NCI-H2107 treated with DMSO at 0.1 percent for 48 hours (cell line): ENCODE results near the gene KIAA1328.
"Not testable (repeated sequence)": the region's sequence is repeated elsewhere in the genome, so short reads cannot be mapped to it uniquely, and the experiment has no call there.

Source experiments
- DNase-seq: peaks from one replicate; lab custom pipeline; 2025; ENCODE audit not compliant: unreplicated experiment; lab: John Stamatoyannopoulos, UW

KIAA1328 gene

DNA sequence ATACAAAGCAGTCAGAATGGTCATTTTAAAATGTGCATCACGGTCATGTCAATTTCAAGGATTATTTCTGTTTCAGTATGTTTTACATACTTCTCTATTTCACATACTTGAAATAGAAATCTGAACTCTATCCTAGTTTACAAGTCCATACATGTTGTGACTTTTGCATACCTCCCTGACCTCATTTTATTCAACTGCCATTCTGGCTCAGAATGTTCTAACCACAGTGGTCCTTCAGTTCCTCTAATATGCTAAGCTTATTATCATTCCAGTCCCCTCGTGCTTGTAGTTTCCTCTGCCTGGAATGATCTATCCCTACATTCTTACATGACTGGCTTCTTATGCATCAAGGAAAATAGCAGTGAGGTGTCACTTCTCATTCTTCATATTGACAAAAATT lies 295.6 kb downstream of the KIAA1328 start:
- DNase-seq, result no peak

DNA sequence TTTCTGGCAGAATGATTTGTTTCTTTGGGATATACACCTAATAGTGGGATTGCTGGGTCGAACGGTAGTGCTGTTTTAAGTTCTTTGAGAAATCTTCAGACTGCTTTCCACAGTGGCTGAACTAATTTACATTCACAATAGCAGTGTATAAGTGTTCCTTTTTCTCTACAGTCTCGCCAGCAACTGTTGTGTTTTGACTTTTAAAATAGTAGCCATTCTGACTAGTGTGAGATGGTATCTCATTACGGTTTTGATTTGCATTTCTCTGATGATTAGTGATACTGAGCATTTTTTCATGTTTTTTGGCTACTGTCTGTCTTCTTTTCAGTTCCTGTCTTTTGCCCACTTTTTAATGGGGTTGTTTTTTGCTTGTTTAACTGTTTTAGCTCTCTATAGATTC lies 306.2 kb downstream of the KIAA1328 start:
- no peak for DNase-seq

DNA sequence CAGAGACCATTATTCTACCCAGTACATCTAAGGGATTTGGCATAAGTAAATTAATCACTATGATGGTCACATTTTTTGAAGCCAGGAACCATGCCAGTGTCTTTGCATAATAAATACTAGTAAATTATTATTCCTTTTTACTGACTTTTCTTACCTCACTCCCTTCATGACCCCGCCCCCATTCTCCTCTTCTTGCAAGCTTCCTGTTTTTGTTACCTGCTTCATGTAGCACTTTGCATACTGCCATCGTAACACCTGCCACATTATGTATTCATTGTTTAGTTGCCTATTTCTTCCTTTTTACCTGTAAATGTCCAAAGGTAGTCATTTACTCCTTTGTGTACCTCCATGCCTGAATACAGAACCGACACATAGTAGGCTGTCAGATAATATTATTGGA lies 309.5 kb downstream of the KIAA1328 start:
- DNase-seq, result no peak

DNA sequence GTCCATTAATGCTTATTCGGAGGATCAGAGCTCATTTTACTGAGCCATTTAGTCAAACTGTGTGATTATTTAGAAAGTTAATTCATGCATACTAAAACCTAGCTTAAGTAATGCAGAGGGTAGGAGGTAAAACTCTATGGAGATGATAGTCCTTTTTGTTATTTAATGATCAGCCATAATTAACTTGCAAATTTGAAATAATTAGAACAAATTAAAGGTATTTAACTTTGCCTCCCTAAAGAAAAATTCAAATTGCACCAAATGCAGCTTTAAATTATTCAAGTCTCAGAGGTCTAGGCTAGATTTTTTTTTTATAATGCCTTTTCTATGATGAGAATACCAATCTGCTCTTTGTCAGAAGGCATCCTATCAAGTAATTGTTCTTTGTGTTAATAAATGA lies 310.9 kb downstream of the KIAA1328 start:
- no peak for DNase-seq

DNA sequence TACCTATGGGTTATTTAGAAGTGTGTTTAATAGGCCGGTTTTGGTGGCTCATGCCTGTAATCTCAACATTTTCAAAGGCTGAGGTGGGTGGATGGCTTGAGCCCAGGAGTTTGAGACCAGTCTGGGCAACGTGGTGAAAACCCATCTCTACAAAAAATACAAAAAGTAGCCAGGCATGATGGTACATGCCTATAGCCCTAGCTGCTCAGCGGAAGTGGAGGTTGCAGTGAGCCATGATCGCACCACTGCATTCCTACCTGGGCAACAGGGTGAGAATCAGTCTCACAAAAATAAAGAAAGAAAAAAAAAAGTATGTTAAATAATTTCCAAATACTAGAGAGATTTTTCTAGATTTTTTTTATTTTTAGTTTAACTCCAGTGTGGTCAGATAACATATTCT lies 316.0 kb downstream of the KIAA1328 start:
- DNase-seq, result no peak

DNA sequence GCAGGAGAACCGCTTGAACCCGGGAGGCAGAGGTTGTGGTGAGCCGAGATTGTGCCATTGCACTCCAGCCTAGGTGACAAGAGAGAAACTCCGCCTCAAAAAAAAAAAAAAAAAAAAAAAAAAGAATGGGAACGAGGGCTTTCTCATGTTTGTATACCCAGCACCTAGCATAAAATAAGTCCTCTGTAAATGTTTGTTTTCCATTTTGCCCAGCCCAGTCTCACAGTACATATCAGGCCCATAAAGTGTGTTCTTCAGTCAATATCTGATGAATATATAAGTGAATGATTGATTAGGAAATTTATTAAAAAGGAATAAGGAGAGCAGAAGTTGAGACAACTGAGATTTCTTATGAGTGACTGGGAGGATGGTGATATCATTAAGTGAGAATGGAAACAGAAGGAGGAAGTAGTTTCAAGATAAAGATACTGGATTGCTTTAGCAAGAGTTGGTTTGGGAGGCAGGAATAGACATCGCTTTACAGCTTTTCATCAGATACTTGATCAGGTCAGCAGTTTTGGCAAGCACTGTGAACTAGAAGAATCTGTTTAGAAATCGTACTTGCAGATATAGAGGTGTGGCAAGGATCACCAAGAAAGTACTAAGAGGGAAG lies 327.5 kb downstream of the KIAA1328 start:
- no peak for DNase-seq

DNA sequence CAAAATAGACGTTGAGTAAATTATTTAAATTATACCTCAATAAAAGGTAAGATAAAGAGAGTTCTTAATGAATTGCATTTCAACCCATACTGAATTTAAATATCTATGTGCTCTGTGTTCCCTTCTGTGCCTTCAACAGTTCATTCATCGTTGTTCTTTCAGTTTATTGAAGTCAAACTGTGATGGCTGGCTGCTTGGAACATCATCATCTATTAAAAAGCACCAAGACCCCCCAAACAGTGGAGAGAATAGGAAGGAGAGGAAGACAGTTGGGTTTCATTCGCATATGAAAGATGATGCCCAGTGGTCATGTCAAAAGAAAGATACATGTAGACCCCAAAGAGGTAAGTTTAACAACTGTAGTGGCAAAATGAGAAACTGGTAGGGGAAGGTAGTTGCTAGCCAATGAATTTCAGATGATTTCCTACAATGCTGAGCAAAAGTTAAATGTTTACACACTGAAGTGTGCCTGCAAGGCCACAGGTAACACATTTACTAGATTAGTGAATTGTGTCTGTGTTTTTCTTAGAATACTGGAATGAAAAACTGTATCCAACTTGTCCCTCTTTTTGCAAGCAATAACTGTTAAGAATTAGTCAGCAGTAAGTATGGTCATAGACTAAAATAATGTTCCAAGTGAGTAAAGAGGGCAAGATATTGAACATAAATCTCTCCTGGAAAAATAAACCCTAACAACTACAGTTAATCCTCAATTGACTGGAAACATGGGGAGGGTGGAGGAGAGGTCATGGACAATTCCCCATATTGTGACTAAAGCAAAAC lies 331.3 kb downstream of the KIAA1328 start:
- no peak for DNase-seq

DNA sequence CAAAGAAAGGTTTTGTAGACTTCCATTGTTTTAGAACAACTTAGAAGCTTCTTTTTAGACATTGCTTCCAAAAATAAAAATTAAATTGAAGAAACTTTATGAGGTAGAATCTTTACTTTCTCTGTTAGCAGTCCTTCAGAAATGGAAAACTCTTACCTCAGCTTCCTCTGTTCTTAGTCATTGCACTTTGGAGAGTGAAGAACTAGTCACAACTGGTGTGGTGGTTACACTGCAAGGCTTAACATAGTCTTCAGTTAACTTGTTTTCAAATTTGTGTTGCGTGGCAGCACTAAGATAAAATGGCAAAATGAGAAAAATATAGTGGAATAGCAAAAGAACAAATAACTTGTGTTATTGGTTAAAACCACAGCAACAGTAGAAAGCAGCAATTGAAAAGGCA lies 332.6 kb downstream of the KIAA1328 start:
- DNase-seq, result no peak

DNA sequence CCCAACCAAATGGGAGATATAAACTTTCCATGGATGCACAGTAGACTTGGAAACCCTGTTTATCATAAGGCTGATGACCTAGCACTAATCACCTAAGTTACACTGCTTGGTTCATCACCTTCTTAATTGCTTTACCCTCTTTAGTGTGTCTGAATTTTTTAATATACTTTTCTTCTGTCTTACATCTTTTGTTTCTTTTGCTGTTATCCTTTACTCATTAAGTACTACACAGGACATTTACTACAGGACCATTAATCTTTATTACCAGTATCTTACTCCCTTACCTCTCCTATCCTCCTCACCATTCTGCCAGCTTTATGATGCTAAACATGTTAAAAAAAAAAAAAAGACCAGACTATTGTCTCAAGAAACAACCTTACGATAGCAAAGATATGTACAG lies 333.6 kb downstream of the KIAA1328 start:
- no peak for DNase-seq

DNA sequence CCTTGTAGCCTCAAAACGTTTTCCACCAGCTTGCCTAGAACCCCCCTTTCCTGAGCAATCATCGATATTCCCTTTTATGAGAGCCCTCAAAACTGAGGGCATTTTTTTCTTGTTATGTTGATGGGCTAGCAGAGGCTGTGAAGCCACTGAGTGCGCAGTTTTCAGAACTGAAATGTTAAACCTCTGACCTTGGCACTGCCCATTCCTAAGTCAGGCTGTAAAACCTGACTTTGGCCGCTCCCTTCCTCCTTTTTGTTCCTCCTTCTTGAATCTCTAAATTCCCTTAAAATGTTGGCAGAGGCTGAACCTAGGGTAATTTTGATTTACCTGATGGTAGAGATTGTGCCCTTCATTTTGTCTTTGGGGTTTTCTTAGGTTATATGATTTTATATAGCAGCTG lies 334.2 kb downstream of the KIAA1328 start:
- no peak for DNase-seq

DNA sequence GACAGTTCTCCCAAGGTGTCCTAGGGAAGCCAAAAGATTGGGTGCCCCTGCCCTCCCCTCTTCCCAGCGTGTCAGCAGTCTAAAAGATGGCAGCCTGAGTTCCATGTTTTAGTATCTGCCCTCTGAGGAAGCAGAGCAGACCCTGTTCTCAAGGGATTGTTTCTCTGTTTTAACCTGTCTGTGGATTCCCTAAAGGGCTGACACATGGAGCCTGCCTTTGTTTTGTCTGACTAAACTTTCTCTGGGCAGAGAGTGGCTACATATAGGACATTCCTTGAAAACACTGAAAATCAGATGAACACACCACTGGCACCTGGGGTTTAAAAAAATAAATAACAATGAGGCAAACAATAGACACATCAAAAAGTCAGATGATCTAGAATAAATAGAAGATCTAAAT lies 337.6 kb downstream of the KIAA1328 start:
- no peak for DNase-seq

DNA sequence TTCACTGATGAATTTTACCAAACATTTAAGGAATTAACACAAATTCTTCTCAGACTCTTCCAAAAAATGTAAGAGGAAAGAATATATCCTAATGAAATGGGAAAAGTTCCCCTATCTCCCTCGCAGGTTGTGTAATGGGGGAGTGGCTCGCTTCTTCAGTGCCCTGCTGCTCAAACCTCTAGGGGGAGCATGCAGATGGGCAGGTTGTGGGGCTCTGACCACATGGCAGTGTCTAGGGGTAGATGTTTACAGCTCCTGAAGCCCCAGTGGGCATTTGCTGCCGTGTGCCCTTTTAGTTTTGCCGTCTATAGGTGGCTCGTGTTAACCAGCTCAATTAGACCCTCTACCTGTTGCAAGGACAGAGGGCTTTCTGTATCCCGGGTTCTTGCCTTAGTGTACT lies 338.0 kb downstream of the KIAA1328 start:
- DNase-seq, result not testable (repeated sequence)

DNA sequence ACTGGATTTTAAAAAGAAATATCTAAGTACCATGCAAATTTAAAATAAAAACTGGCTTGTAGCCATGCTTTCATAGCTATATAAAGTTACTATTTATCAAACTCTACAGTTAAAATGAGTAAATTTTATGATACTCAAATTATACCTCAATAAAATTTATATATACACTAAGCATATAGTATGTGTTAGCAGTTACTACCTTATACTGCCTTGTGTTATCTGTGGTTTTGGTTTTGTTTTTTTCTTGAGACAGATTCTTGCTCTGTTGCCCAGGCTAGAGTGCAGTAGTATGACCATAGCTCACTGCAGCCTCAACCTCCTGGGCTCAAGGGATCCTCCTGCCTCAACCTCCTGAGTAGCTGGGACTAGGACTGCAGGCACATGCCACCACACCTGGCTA lies 342.1 kb downstream of the KIAA1328 start:
- no peak for DNase-seq

DNA sequence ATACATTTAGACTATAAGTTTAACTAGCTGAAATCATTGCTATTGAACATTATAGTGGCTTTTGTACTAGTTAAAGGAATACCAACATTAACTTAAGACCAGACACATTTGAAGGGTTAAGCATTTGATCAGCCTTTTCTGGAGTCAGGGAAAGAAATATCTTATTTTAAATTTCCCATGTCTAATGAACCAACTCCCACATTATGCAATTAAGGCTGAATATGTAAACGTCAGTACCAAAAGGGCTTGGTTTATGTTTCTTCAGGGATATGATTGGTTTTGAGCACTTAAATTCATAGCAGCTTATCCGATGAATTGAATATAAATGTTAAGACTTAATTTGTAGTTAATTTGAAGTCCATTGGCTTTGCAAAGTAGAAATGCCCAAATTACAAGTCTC lies 344.5 kb downstream of the KIAA1328 start:
- DNase-seq, result no peak

DNA sequence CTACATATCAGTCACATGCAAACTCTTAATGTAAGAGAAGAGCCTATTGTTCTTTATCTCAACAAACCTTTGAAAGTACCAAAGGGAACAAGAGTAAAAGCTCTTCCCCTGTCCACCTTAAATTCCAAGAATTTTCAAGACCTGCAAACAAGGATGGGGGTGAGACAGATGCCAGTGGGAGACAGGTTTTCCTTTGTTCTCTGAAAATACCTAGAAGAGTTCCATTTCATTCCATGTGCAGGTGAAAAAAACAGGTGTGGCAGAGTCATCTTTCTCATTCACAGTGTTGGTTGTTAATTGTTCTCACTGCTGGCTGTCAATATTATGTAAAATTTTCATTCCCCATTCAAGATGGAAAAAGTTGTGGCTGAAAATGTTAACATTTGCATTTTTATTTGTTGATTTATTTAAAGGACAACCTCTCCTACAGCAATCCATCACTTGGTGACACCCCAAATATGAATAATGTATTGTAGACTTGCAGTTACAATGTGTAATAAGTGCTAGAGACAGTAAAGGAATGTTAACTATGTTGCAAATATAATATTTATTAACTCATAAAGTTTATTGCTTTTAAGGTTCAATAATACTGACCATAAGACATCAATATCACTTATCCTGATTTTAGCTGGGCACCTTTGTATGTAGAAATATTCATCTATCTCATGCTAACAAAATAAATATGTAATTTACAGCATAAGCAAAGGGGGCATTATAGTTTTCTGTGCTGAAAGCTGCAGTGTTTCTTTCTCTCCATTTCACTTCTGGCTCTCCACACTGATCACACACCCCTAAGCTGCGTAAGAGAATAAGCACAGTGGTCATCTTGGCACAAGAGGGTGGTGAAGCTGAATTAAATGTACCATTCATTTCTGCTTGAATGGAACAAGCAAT lies 347.0 kb downstream of the KIAA1328 start:
- DNase-seq, result no peak

DNA sequence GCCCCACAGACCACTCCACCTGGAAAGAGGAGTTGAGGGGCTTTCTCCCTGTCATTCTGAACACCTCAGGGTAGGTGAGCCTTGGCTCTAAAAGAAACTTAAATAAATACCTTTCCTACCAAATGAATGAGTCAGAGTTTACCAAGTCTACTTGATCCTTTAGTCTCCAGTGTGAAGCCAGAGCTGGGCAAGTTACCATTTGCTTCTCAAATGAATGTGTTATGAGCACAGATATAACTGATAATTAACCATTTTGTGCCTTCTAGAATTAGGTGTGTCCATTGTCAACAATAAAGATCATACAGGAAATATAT lies 347.7 kb downstream of the KIAA1328 start:
- no peak for DNase-seq

DNA sequence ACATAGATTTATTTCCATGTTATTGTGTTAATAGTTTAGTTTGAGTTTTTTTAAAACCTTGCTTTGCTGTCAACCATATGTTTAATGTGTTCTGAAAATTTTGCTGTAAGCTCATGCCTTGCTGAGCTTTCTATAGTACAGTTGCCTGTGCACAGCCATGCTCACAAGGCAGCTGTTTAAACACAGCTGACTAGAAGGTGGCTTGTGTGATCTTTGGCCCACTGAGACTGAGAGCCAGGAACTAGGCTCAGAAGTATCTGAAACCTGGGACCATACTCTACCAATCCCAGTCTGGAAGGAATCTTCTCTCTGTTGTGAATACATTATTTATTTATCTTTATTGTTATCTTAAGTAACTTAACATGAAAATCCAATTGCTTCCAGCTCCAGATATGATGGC lies 350.5 kb downstream of the KIAA1328 start:
- no peak for DNase-seq

DNA sequence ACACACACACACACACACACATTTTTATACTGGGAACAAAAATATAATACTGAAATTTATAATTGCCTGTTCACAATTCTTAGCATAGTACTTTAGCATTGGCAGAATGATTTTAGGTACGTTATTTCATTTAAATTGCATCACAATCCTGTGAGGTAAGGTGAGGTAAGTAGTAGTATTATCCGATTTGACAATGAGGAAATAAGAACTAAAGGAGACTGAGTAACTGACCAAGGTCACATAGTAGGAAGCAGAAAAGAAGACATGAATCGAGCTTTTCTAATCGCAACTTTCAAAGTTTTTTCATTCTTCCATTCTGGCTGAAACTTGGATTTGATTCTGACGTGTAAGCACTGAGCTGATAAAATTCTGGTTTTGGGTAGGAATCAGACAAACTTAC lies 351.2 kb downstream of the KIAA1328 start:
- DNase-seq, result no peak

DNA sequence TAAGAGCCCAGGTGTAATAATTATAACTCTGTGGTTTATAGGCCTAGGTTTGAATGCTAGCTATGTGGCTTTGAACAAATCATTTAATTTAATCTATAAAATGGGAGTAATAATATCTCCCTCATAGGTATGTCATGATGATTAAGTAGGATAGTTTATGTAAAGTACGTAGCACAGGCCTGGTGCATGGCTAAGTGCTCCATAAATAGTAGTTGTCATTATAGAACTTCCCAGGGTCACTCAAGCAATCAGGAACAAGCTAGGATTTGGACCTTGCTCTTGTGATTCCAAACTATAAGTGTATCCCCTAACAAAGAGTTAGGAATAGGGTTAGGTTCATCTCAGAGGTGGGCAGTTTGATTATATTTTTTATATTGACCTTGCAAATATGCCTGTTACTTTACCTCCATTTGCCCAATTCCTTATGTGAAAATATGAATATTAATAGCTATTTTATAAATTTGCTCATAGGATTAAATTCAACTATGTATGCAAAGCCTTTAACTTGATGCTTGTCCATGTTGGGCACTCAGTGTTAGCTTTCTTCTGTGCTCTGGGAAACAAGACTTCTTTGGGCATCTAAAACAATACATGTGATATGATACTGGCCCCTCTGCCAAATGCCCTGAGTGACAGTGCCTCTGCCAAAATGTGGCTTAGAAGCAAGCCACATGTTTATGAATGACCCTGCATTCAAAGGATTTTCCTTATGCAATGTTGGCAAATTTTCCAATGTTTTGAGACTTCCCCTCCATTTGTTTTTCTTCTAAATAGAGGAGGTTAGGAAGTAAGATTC lies 353.6 kb downstream of the KIAA1328 start:
- DNase-seq, result no peak

DNA sequence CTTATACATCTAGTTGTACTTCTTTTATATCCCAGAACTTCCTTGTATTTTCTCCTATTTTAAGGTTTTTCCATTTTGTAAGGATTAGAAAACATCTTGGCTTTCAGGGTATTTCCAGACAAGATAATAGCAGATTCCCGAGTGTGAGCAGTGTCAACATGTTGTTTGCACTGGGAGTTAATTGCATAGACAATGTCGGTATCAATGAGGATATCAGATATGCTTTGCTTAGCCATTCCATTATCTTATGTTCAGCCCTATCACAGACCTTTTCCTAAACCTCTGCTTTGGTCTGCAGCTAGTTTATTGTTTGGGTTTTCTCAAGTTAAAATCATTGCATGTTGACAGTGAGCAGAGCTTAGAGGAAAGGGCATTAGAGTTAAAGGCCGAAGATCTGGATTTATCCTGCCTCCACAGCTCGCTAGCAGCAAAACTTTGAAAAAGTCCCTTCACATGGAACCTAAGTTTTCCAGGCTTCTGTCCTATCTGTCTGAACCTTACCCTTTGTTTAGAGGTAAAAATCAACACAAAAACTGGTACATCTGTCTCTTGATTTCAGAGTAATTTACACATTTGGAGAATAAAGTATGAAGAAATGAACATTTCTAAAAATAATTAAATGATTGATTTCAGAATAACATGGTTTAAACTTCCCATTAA lies 355.4 kb downstream of the KIAA1328 start:
- DNase-seq, result no peak
